Measurements from ENCODE around the gene PNMT. TPM values are rescaled to one million over a fixed set of nuclear protein-coding genes. Genes with fewer than 3 reads are reported as not detected.
A peak's percentile ranks its signal among the peaks of the same experiment; 100 is the strongest.

Gene PNMT
- total RNA-seq, 6 experiments from 2014 or later: 0.37 TPM; not detected in 4

DNA sequence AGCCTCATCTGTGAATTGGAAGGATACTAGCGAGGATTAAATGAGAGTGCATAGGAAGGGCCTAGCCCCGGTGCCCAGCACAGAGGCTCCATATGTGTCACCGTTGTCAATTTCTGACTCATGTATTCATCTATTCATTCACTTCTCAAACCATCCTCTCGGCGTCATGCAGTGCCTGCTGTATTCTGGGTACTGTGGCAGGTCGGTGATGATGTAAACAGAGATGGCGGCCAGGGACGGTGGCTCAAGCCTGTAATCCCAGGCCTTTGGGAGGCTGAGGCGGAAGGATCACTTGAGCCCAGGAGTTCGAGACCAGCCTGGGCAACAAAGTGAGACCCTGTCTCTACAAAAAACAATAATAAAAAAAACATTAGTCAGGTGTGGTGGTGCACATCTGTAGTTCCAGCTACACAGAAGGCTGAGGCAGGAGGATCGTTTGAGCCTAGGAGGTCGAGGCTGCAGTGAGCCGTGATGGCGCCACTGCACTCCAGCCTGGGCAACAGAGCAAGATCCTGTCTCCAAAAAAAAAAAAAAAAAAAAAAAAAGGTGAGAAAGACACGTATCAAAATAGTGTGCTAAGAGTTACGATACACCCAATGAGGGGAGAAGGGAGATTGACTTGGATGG, 45.8 kb upstream of the PNMT start:
- intact Hi-C loops (cut with DNase I): loop anchor here (5.0 to 10.0 kb wide), 4 partner anchors 52 to 130 kb away; no protein-coding TSS in a partner anchor
- no peaks in the 10 kb centered on the region for H3K9me3 ChIP-seq
- ATAC-seq (no peak), DNase-seq (no peak)
- H3K27me3 ChIP-seq: peaks cover 0 to 9% of the 10 kb centered on the region in 2 donors
- TF ChIP-seq, protein P1, sequence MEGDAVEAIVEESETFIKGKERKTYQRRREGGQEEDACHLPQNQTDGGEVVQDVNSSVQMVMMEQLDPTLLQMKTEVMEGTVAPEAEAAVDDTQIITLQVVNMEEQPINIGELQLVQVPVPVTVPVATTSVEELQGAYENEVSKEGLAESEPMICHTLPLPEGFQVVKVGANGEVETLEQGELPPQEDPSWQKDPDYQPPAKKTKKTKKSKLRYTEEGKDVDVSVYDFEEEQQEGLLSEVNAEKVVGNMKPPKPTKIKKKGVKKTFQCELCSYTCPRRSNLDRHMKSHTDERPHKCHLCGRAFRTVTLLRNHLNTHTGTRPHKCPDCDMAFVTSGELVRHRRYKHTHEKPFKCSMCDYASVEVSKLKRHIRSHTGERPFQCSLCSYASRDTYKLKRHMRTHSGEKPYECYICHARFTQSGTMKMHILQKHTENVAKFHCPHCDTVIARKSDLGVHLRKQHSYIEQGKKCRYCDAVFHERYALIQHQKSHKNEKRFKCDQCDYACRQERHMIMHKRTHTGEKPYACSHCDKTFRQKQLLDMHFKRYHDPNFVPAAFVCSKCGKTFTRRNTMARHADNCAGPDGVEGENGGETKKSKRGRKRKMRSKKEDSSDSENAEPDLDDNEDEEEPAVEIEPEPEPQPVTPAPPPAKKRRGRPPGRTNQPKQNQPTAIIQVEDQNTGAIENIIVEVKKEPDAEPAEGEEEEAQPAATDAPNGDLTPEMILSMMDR (IDR thresholded peaks at IDR 0.05): no peak
- TF ChIP-seq POLR2A (IDR thresholded peaks at IDR 0.05): no peak
- WGBS (ENCODE audit: insufficient coverage, low coverage, low lambda C conversion rate, missing lambda C conversion rate): 32% methylated on average over 16 of the region's 16 CpGs
- no peak overlapping the region for H3K27ac ChIP-seq
- H3K4me1 ChIP-seq: no peaks in the 10 kb centered on the region
- no peaks in the 10 kb centered on the region for H3K36me3 ChIP-seq
- H3K4me3 ChIP-seq: no peak overlapping the region

DNA sequence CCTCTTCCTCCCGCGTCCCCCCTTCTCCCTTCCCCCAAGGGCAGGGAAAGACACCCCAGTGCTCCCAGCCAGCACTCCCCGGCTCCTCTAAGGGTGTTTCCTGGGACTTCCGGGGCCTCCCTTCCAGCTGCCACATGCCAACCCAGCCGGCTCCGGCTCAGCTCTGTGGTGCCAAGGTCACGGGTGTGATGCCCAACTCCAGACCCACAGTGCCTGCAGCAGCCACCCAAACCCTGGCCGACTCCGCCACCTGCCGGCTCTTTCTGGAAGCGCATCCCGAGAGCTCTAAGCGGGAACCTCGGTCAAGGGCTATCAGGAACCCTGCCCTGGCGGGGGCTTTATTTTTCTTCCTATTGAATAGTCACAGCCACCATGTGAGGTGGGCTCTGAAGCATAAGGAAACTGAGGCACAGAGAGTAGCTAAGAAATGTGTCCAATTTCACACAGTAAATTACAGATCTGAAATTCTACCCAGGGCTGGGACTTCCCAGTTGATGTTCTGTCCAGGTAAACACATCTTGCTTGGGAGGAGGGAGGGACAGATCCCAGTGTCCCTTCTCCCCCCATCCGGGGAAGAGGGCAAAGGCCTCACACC, 44.8 kb upstream of the PNMT start:
- H3K9me3 ChIP-seq: no peaks in the 10 kb centered on the region
- 0% methylated on average over 3 of the region's 16 CpGs for WGBS (ENCODE audit: insufficient coverage, low coverage, low lambda C conversion rate, missing lambda C conversion rate)
- ATAC-seq (peak; percentile 81 to 91 (median 85)), DNase-seq (peak; percentile 85 to 91 (median 89))
- H3K27me3 ChIP-seq: peaks cover 0 to 9% of the 10 kb centered on the region in 2 donors
- no peaks in the 10 kb centered on the region for H3K36me3 ChIP-seq
- no peaks in the 10 kb centered on the region for H3K4me1 ChIP-seq
- H3K27ac ChIP-seq: no peak overlapping the region
- H3K4me3 ChIP-seq: no peak overlapping the region
- no peak for TF ChIP-seq POLR2A (IDR thresholded peaks at IDR 0.05)
- TF ChIP-seq, protein P1 (IDR thresholded peaks at IDR 0.05): peak; percentile 90 to 97 (median 94)
- intact Hi-C loops (cut with DNase I): loop anchor here (5.0 to 10.0 kb wide), 4 partner anchors 51 to 129 kb away; no protein-coding TSS in a partner anchor

DNA sequence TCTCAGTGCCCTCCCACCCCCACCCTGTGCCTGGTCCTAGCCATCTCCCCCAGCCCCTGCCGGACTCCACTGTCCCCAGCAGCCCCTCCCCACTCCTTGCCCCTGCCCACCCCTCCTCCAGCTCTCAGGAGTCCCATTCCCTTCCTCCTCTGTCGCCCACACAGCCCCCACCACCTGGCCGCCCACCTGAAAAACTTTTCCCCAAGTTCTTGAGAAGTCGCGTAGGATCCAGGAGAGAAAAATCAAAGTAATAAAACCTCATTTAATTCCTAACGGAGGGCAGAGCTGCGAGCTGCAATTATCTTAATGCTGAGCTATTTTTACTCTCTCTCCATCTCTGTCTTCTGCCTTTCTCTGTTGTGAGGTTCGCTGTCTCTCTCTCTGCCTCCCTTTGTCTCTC, 43.9 kb upstream of the PNMT start:
- Histone ChIP-seq H3K4me1 (no peaks in the 10 kb centered on the region), H3K27me3 (peaks cover 0 to 9% of the 10 kb centered on the region in 2 donors), H3K9me3 (no peaks in the 10 kb centered on the region), H3K4me3 (no peak overlapping the region), H3K27ac (no peak overlapping the region), H3K36me3 (no peaks in the 10 kb centered on the region)
- no peak for DNase-seq
- intact Hi-C loops (cut with DNase I): loop anchor here (5.0 to 10.0 kb wide), 4 partner anchors 50 to 128 kb away; no protein-coding TSS in a partner anchor
- 48% methylated on average over 8 of the region's 8 CpGs for WGBS (ENCODE audit: insufficient coverage, low coverage, low lambda C conversion rate, missing lambda C conversion rate)
- no peak for ATAC-seq
- TF ChIP-seq, protein P1 (IDR thresholded peaks at IDR 0.05): no peak
- no peak for TF ChIP-seq POLR2A (IDR thresholded peaks at IDR 0.05)

DNA sequence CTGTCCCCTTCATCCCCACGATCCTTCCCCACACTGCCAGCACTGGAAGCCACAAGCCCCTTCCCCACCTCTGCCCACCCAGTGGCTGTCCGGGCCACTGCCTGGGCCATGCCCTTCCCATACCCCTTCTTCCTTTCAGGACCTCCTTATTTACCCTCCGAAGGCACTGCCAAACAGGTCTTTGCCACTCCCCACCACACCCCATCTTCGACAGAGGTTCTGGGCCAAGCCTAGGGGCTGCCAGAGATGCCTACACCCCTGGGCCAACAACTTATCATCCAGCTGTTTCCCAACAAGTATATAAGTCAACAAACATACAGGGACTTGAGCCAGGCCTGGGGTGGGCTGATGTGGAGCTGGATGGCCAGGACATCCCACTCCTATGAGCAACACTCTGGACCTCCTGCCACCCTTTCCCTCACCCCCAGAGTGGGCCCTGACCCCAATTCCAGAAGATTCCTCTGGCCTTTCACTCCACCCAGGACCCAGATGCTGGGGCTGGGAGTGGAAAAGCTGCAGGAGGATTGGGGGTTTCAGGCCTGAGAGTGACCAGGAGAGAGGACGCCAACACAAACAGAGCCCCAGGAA, 43.0 kb upstream of the PNMT start:
- no peak for DNase-seq
- Histone ChIP-seq H3K27me3 (peaks cover 0 to 9% of the 10 kb centered on the region in 2 donors), H3K36me3 (no peaks in the 10 kb centered on the region)

More for the DNA sequence above, 43.0 kb upstream of the PNMT start:
- Histone ChIP-seq H3K4me1 (no peaks in the 10 kb centered on the region), H3K27ac (no peak overlapping the region), H3K4me3 (no peak overlapping the region), H3K9me3 (no peaks in the 10 kb centered on the region)
- WGBS (ENCODE audit: insufficient coverage, low coverage, low lambda C conversion rate, missing lambda C conversion rate): 54% methylated on average over 3 of the region's 5 CpGs
- TF ChIP-seq, protein P1 (IDR thresholded peaks at IDR 0.05): no peak
- TF ChIP-seq POLR2A (IDR thresholded peaks at IDR 0.05): no peak
- ATAC-seq: no peak
- intact Hi-C loops (cut with DNase I): loop anchor here in 1 of 2 donors (10.0 kb wide), 2 partner anchors 50 to 80 kb away; no protein-coding TSS in a partner anchor

Measured in right lobe of liver (tissue), 6 donors.